ENCODE data around the gene HK1.

GRCh38 chr10:69409176-69409495 is 130.8 kb downstream of the HK1 start:
- no peak for TF ChIP-seq CTCF (conservative IDR thresholded peaks at IDR 0.05; ENCODE audit: low read length)
- TF ChIP-seq EZH2phosphoT487 (IDR thresholded peaks at IDR 0.05; ENCODE audit: borderline replicate concordance, low read depth, low read length): no peak
